ENCODE data around the gene RAD18.

RAD18 gene

DNA sequence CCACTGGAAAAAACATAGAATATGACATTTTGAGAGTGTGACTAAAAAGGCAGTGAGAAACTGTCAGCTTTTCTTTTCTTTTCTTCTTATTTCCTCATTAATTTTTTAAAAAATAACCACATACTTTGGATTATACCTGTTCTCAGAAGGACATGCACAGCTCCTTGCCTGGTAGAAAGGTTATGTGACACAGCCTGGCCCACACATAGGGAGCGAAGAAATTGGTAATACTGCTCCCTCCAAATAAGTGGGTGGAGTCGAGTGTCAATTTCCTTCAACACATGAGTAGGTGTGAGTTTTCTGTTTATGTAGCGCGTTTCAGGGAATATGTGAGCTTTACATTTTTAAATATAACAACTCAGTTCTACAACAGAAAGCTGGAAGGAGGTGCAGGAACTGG lies 28.9 kb upstream of the RAD18 start:
- DNase-seq (ENCODE audit: low read depth, low spot score): no peak
- TF ChIP-seq, protein P1, sequence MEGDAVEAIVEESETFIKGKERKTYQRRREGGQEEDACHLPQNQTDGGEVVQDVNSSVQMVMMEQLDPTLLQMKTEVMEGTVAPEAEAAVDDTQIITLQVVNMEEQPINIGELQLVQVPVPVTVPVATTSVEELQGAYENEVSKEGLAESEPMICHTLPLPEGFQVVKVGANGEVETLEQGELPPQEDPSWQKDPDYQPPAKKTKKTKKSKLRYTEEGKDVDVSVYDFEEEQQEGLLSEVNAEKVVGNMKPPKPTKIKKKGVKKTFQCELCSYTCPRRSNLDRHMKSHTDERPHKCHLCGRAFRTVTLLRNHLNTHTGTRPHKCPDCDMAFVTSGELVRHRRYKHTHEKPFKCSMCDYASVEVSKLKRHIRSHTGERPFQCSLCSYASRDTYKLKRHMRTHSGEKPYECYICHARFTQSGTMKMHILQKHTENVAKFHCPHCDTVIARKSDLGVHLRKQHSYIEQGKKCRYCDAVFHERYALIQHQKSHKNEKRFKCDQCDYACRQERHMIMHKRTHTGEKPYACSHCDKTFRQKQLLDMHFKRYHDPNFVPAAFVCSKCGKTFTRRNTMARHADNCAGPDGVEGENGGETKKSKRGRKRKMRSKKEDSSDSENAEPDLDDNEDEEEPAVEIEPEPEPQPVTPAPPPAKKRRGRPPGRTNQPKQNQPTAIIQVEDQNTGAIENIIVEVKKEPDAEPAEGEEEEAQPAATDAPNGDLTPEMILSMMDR (IDR thresholded peaks at IDR 0.05; ENCODE audit: low read depth, low read length): no peak
- in situ Hi-C loops (cut with HindIII; ENCODE audit: low sequenced_read_pairs): no loop called here
- no peak overlapping the region for H3K4me3 ChIP-seq (ENCODE audit: low read depth, low read length)

DNA sequence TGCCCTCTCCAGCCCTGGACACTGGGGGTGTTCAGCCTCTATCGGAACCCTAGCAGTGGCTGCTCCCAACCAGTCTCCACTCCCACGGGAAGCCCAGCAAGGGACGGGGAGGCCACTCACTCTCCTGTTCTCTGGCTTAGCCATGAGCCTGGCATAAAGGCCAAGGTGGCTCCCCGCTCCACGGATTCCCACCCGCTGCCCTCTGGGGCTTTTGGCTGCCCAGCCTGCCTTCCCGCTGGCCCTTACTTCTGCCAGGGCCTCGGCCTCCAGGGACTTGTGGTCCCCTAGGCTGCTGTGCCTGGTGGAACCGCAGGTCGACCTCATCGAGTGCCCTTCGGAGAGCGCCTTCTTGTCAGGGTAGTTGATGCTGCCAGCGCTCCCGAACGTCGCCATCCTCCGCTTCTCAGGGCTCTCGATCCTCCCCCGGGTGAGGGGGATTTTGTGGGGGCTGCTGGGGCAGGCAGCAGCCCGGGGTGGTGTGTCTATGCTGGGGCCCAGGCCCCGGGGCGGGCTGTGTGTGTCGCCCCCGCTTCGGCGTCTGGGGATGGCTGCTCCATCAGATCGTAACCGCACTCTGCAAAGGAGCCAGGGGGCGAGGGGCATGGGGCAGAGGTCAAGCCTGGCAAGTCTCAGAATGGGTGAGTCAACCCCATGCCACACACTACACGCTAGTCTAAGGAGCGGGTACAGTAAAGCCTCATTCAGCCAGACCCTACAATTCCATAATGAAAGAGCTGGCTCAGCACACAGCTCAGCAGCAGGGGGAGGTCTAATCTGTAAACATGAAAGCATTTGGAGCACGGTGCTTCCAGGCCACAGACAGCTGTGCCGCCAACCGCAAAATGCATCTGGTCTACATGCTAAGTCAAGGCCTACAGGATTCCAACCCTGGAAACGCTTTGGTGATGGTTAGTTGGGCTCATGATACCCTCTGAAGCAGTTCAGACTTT lies 27.3 kb upstream of the RAD18 start:
- TF ChIP-seq, protein P1 (IDR thresholded peaks at IDR 0.05; ENCODE audit: low read depth, low read length): no peak
- H3K4me3 ChIP-seq (ENCODE audit: low read depth, low read length): no peak overlapping the region
- in situ Hi-C loops (cut with HindIII; ENCODE audit: low sequenced_read_pairs): no loop called here
- peak; percentile 79 for DNase-seq (ENCODE audit: low read depth, low spot score)

DNA sequence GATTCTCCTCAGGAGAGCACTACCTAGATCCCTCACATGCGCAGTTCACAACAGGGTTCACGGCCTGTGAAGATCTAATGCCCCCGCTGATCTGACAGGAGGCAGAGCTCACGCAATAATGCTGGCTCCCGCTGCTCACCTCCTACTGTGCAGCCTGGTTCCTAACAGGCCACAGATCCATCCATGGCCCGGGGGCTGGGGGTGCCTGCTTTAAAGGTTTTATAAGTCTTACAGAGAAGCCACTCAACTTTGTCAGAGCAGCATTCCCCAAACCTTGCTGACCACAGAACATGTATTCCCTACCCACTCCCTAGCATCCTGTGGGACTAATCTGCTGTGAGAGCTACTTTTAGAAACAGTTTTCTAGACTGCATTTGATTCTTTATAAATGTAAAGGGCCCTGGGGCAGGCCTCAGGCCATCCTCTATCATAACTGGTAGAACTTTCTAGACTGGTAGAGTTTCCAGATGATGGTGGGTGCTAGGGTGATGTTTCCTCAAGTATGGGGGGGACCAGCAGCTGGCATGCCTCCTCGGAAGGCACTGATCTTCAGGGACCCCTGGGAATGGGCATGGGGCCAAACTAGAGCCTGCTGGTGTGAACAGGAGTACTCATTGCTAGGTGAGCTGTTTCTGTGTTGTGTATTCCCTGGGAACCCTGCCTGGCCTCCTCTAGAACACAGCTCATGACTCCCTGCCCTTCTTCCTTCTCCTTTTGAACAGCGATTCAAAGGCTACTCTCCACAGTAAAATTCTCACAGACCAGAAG lies 25.7 kb upstream of the RAD18 start:
- no peak overlapping the region for H3K4me3 ChIP-seq (ENCODE audit: low read depth, low read length)
- in situ Hi-C loops (cut with HindIII; ENCODE audit: low sequenced_read_pairs): no loop called here
- DNase-seq (ENCODE audit: low read depth, low spot score): no peak
- TF ChIP-seq, protein P1 (IDR thresholded peaks at IDR 0.05; ENCODE audit: low read depth, low read length): no peak

DNA sequence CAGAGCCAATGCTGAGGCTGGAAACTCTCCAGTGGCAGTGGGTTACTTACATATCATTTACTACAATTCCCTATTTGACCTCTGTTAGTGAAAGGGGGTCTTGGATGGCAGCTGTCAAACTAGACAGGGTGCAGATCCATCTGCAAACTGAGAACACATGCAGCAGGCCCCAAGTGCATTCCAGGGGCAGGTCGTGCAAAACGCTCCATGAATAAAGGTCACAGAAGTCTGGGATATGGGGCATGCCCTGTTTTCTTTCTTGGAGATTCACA lies 25.0 kb upstream of the RAD18 start:
- DNase-seq (ENCODE audit: low read depth, low spot score): no peak
- in situ Hi-C loops (cut with HindIII; ENCODE audit: low sequenced_read_pairs): no loop called here
- no peak overlapping the region for H3K4me3 ChIP-seq (ENCODE audit: low read depth, low read length)
- TF ChIP-seq, protein P1 (IDR thresholded peaks at IDR 0.05; ENCODE audit: low read depth, low read length): no peak

DNA sequence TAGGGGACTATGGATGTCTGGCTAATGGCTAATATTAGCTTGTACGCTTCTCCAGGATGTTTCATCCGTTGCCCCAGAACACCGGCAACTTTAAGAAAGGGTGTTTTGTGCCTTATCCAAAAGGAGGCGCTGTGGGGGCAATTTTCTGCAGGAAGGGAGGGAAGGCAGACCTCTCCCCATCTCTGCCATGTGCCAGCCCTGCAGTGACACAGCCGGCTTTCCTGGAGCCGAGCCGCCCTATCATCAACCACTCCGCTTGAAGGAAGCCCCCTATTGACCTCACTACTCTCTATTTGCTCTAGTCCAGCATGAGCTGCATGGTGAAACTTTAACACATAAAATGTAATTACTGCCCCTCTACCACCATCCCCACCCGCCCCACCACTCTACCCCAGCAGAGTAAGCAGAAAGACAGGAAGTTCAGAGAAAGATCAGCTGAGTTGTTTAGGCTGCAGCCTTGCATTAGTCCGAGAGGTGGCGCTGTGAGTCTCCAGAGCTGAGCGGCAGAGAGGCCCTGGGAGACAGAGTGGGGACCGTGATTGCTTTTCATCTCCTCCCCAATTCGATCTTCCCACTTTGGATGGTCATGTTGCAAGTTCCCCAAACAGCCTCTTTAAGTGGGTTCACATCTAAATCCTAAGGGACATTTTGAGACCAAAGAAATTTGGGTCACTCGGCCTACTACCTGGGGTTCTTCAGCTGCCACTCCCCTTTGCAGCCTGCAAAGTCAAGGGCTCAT lies 24.5 kb upstream of the RAD18 start:
- H3K4me3 ChIP-seq (ENCODE audit: low read depth, low read length): no peak overlapping the region
- peak; percentile 49 for DNase-seq (ENCODE audit: low read depth, low spot score)
- in situ Hi-C loops (cut with HindIII; ENCODE audit: low sequenced_read_pairs): no loop called here
- TF ChIP-seq, protein P1 (IDR thresholded peaks at IDR 0.05; ENCODE audit: low read depth, low read length): peak; percentile 89

DNA sequence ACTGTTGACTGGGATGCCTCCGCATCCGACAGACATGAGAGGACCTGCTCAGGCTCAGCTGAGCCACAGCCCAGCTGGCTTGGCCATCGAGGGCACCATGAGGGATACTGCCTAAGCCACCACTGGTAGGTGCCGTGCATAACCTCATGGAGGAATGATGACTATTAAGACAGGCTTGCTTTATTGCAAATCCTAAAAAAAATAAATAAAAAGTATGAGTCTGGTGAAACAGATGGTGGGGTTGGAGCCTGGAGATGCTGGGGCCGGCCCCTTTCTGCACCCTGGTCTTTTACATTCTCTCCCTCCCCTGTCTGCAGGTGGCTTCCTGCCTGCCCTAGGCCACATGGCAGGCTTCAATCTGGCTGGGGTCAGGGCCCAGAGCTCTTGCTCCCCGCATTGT lies 24.0 kb upstream of the RAD18 start:
- TF ChIP-seq, protein P1 (IDR thresholded peaks at IDR 0.05; ENCODE audit: low read depth, low read length): no peak
- in situ Hi-C loops (cut with HindIII; ENCODE audit: low sequenced_read_pairs): no loop called here
- no peak for DNase-seq (ENCODE audit: low read depth, low spot score)
- H3K4me3 ChIP-seq (ENCODE audit: low read depth, low read length): no peak overlapping the region

Measured in astrocyte of the spinal cord (primary cell).